ENCODE measurements around the gene RBM23. TPM values are rescaled to one million over a fixed set of nuclear protein-coding genes. Genes with fewer than 3 reads are reported as not detected.

Gene RBM23
- total and polyA plus RNA-seq, 9 of the 15 experiments (the other 6 are each of a cell fraction or from before 2014, with no cell fraction given), result 46.0 to 102 (median 58.5) TPM

DNA sequence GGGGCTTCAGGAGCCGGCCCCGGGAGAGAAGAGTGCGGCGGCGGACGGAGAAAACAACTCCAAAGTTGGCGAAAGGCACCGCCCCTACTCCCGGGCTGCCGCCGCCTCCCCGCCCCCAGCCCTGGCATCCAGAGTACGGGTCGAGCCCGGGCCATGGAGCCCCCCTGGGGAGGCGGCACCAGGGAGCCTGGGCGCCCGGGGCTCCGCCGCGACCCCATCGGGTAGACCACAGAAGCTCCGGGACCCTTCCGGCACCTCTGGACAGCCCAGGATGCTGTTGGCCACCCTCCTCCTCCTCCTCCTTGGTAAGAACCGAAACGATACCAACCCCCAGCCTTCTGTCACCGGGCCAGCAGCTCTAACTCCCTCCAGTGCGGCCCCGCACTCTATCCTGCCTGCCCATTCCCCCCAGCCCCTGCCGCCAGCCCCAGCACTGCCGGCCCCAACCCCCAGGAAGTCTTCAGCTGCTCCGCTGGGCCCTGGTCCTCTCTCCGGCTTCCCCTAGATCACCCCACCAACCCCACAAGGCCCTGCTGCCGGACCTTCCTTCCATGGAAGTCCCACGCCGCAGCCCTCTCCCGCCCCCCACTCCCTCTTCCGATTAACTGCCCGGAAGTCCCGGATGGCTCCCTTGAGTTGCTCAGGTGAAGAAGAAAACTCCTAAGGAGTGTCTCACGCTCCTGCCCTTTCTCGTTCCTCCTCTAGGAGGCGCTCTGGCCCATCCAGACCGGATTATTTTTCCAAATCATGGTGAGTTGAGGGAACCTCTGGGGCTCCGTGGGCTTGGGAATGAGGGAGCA, 46.7 kb downstream of the RBM23 start (continued):
- TF ChIP-seq GTF2E2 (tag; IDR thresholded peaks at IDR 0.05), result no peak
- 0 out of 2 replicates have a peak, but pooled peaks have one; percentile 42 for TF ChIP-seq NBN (IDR thresholded peaks at IDR 0.05; ENCODE audit: low read depth)
- TF ChIP-seq ZNF778 (CRISPR knock-in tag; IDR thresholded peaks at IDR 0.05), result no peak
- TF ChIP-seq JUNB (CRISPR knock-in tag; conservative IDR thresholded peaks at IDR 0.05), result no peak
- TF ChIP-seq, protein P1, sequence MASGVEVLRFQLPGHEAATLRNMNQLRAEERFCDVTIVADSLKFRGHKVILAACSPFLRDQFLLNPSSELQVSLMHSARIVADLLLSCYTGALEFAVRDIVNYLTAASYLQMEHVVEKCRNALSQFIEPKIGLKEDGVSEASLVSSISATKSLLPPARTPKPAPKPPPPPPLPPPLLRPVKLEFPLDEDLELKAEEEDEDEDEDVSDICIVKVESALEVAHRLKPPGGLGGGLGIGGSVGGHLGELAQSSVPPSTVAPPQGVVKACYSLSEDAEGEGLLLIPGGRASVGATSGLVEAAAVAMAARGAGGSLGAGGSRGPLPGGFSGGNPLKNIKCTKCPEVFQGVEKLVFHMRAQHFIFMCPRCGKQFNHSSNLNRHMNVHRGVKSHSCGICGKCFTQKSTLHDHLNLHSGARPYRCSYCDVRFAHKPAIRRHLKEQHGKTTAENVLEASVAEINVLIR (CRISPR knock-in tag; IDR thresholded peaks at IDR 0.05), result no peak
- no peak for TF ChIP-seq ZNF224 (CRISPR knock-in tag; IDR thresholded peaks at IDR 0.05)
- TF ChIP-seq GTF2F1 (IDR thresholded peaks at IDR 0.05; ENCODE audit: low read depth, low read length), result no peak
- TF ChIP-seq ZEB2 (IDR thresholded peaks at IDR 0.05), result peak; percentile 71
- no peak for TF ChIP-seq GABPB2 (CRISPR knock-in tag; conservative IDR thresholded peaks at IDR 0.05)
- TF ChIP-seq OTX1 (CRISPR knock-in tag; IDR thresholded peaks at IDR 0.05), result 0 out of 2 replicates have a peak, but pooled peaks have one; percentile 7
- TF ChIP-seq, protein P2, sequence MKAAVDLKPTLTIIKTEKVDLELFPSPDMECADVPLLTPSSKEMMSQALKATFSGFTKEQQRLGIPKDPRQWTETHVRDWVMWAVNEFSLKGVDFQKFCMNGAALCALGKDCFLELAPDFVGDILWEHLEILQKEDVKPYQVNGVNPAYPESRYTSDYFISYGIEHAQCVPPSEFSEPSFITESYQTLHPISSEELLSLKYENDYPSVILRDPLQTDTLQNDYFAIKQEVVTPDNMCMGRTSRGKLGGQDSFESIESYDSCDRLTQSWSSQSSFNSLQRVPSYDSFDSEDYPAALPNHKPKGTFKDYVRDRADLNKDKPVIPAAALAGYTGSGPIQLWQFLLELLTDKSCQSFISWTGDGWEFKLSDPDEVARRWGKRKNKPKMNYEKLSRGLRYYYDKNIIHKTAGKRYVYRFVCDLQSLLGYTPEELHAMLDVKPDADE (conservative IDR thresholded peaks at IDR 0.05; ENCODE audit: control insufficient read depth, low read depth, low read length), result no peak
- TF ChIP-seq SRSF1 (IDR thresholded peaks at IDR 0.05; ENCODE audit: low read depth, low read length), result no peak
- no peak for TF ChIP-seq HNRNPK (IDR thresholded peaks at IDR 0.05; ENCODE audit: low read depth, low read length, poor library complexity, severe bottlenecking)
- peak; percentile 10 for TF ChIP-seq PRPF4 (IDR thresholded peaks at IDR 0.05; ENCODE audit: insufficient read depth, low read depth, low read length, poor library complexity, severe bottlenecking)
- TF ChIP-seq ARNT (IDR thresholded peaks at IDR 0.05), result peak in 1 of 2 experiments; percentile 70; a peak in 1 of 4 replicates
- TF ChIP-seq, protein P3, sequence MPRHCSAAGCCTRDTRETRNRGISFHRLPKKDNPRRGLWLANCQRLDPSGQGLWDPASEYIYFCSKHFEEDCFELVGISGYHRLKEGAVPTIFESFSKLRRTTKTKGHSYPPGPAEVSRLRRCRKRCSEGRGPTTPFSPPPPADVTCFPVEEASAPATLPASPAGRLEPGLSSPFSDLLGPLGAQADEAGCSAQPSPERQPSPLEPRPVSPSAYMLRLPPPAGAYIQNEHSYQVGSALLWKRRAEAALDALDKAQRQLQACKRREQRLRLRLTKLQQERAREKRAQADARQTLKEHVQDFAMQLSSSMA (CRISPR knock-in tag; IDR thresholded peaks at IDR 0.05), result no peak
- TF ChIP-seq POLR2A (conservative IDR thresholded peaks at IDR 0.05), result peak; percentile 30
- no peak for TF ChIP-seq KDM4B (IDR thresholded peaks at IDR 0.05; ENCODE audit: borderline replicate concordance in 2 of 2, low read depth in 1 of 2)
- peak; percentile 2; the same call in 1 of the 2 replicates for TF ChIP-seq ZBTB17 (CRISPR knock-in tag; IDR thresholded peaks at IDR 0.05)
- TF ChIP-seq, protein P4, sequence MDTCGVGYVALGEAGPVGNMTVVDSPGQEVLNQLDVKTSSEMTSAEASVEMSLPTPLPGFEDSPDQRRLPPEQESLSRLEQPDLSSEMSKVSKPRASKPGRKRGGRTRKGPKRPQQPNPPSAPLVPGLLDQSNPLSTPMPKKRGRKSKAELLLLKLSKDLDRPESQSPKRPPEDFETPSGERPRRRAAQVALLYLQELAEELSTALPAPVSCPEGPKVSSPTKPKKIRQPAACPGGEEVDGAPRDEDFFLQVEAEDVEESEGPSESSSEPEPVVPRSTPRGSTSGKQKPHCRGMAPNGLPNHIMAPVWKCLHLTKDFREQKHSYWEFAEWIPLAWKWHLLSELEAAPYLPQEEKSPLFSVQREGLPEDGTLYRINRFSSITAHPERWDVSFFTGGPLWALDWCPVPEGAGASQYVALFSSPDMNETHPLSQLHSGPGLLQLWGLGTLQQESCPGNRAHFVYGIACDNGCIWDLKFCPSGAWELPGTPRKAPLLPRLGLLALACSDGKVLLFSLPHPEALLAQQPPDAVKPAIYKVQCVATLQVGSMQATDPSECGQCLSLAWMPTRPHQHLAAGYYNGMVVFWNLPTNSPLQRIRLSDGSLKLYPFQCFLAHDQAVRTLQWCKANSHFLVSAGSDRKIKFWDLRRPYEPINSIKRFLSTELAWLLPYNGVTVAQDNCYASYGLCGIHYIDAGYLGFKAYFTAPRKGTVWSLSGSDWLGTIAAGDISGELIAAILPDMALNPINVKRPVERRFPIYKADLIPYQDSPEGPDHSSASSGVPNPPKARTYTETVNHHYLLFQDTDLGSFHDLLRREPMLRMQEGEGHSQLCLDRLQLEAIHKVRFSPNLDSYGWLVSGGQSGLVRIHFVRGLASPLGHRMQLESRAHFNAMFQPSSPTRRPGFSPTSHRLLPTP (IDR thresholded peaks at IDR 0.05; ENCODE audit: borderline replicate concordance, extremely low read depth, insufficient read length), result no peak
- no peak for TF ChIP-seq ZNF263 (CRISPR knock-in tag; IDR thresholded peaks at IDR 0.05; ENCODE audit: borderline replicate concordance)
- no peak for TF ChIP-seq NCOA1 (IDR thresholded peaks at IDR 0.05; ENCODE audit: low read depth)
- no peak for TF ChIP-seq ZNF133 (CRISPR knock-in tag; IDR thresholded peaks at IDR 0.05)
- TF ChIP-seq SOX6 (IDR thresholded peaks at IDR 0.05), result no peak

All from K562 (cell line).